ENCODE data around the gene BACH2. TPM values are rescaled to one million over a fixed set of nuclear protein-coding genes. Genes with fewer than 3 reads are reported as not detected.
"Not testable (repeated sequence)": the region's sequence is repeated elsewhere in the genome, so short reads cannot be mapped to it uniquely, and the experiment has no call there.

The BACH2 gene
- total and polyA plus RNA-seq, 9 of the 15 experiments (the other 6 are each of a cell fraction or from before 2014, with no cell fraction given): 0.06 to 3.1 (median 0.59) TPM

- H2AFZ ChIP-seq (ENCODE audit: low read depth, low read length); H3K9me3 ChIP-seq (replicated peaks; ENCODE audit: control insufficient read depth, insufficient read depth, low read depth, low read length); intact Hi-C loops (cut with micrococcal nuclease); DNase-seq (ENCODE audit: extremely low read depth in 1 of 4, low spot score in 3 of 4); H3K36me3 ChIP-seq (ENCODE audit: control insufficient read depth, insufficient read depth, low read length); CTCF ChIA-PET (ENCODE audit: low intra/inter-chr PET ratio); BruUV-seq (replicated peaks); H4K20me1 ChIP-seq (replicated peaks; ENCODE audit: control insufficient read depth, insufficient read depth, low read length); FAIRE-seq; POLR2A ChIA-PET; H3K4me3 ChIP-seq; ATAC-seq; H3K27ac ChIP-seq (ENCODE audit: extremely low read depth, low read depth, low read length); H3K4me2 ChIP-seq (ENCODE audit: insufficient read depth, low read length); H3K9ac ChIP-seq (ENCODE audit: insufficient read depth in 1 of 2, low read depth in 2 of 2, low read length in 2 of 2); in situ Hi-C loops (cut with MboI); H3K79me2 ChIP-seq (ENCODE audit: control insufficient read depth, insufficient read depth, low read length); H3K4me1 ChIP-seq (replicated peaks in 1 of 2; ENCODE audit: control insufficient read depth in 2 of 2, insufficient read depth in 2 of 2, low read length in 2 of 2); H3K9me1 ChIP-seq (ENCODE audit: control insufficient read depth, insufficient read depth, low read length): not testable (repeated sequence)
- WGBS (ENCODE audit: insufficient coverage, low coverage, missing lambda C conversion rate): no CpG with 5 or more reads among the region's 2 CpGs
- H3K27me3 ChIP-seq (ENCODE audit: control insufficient read depth in 2 of 2, insufficient read depth in 2 of 2, low read length in 2 of 2): peaks cover 0 to 10% of the 10 kb centered on the region in 2 experiments; a peak in 1 of 5 replicates
Measured at GRCh38 chr6:90128687-90129086, 168.0 kb downstream of the BACH2 start.

GRCh38 chr6:90127595-90127994, 169.0 kb downstream of the BACH2 start:
- DNase-seq (ENCODE audit: extremely low read depth in 1 of 4, low spot score in 3 of 4): no peak
- Histone ChIP-seq H3K27me3 (ENCODE audit: control insufficient read depth in 2 of 2, insufficient read depth in 2 of 2, low read length in 2 of 2) (peaks cover 0 to 10% of the 10 kb centered on the region in 2 experiments; a peak in 1 of 5 replicates), H3K9me3 (replicated peaks; ENCODE audit: control insufficient read depth, insufficient read depth, low read depth, low read length) (no peaks in the 10 kb centered on the region), H3K79me2 (ENCODE audit: control insufficient read depth, insufficient read depth, low read length) (no peaks in the 10 kb centered on the region), H3K9ac (ENCODE audit: insufficient read depth in 1 of 2, low read depth in 2 of 2, low read length in 2 of 2) (no peak overlapping the region), H4K20me1 (replicated peaks; ENCODE audit: control insufficient read depth, insufficient read depth, low read length) (no peaks in the 10 kb centered on the region), H3K36me3 (ENCODE audit: control insufficient read depth, insufficient read depth, low read length) (no peaks in the 10 kb centered on the region), H3K4me1 (replicated peaks in 1 of 2; ENCODE audit: control insufficient read depth in 2 of 2, insufficient read depth in 2 of 2, low read length in 2 of 2) (no peaks in the 10 kb centered on the region; a peak in 2 of 5 replicates), H2AFZ (ENCODE audit: low read depth, low read length) (no peak overlapping the region), H3K4me2 (ENCODE audit: insufficient read depth, low read length) (no peak overlapping the region), H3K4me3 (no peak overlapping the region), H3K9me1 (ENCODE audit: control insufficient read depth, insufficient read depth, low read length) (peaks cover 4% of the 10 kb centered on the region), H3K27ac (ENCODE audit: extremely low read depth, low read depth, low read length) (no peak overlapping the region)
- no peak for TF ChIP-seq TGIF2 (CRISPR knock-in tag; IDR thresholded peaks at IDR 0.05)
- no peak for TF ChIP-seq HNRNPLL (IDR thresholded peaks at IDR 0.05; ENCODE audit: low read depth, low read length, poor library complexity, severe bottlenecking)
- no peak for TF ChIP-seq TFE3 (CRISPR knock-in tag; IDR thresholded peaks at IDR 0.05)
- TF ChIP-seq TEAD1 (CRISPR knock-in tag; IDR thresholded peaks at IDR 0.05): no peak
- TF ChIP-seq HNRNPL (IDR thresholded peaks at IDR 0.05; ENCODE audit: low read depth, low read length): no peak
- no peak for TF ChIP-seq RNF2 (IDR thresholded peaks at IDR 0.05)
- TF ChIP-seq SNRNP70 (optimal IDR thresholded peaks at IDR 0.05; ENCODE audit: low read depth, low read length): no peak
- no peak for TF ChIP-seq E2F6 (IDR thresholded peaks at IDR 0.05; ENCODE audit: borderline replicate concordance in 1 of 2, extremely low read depth in 1 of 2, insufficient read depth in 1 of 2, insufficient read length in 1 of 2, low read depth in 1 of 2, low read length in 1 of 2, poor library complexity in 1 of 2, severe bottlenecking in 1 of 2)
- intact Hi-C loops (cut with micrococcal nuclease): no loop called here
- BruUV-seq (replicated peaks): no TSS peak
- no peak for ATAC-seq
- 25% methylated on average over 7 of the region's 7 CpGs for WGBS (ENCODE audit: insufficient coverage, low coverage, missing lambda C conversion rate)
- no peak for FAIRE-seq
- POLR2A ChIA-PET: interaction anchor here (0.6 kb wide), 1 partner anchor 186 kb away, joined by 4 read pairs; no protein-coding TSS in a partner anchor
- in situ Hi-C loops (cut with MboI): no loop called here
- CTCF ChIA-PET (ENCODE audit: low intra/inter-chr PET ratio): no interaction called here

Measured in K562 (cell line).